A204.1 (cell line): ENCODE results near the gene COPB1.

Experiments used
- FAIRE-seq: peaks from 2 replicates; lab custom pipeline; 2012; peaks lifted over from hg19 to GRCh38; lab: Jason Lieb, UNC

The COPB1 gene

DNA sequence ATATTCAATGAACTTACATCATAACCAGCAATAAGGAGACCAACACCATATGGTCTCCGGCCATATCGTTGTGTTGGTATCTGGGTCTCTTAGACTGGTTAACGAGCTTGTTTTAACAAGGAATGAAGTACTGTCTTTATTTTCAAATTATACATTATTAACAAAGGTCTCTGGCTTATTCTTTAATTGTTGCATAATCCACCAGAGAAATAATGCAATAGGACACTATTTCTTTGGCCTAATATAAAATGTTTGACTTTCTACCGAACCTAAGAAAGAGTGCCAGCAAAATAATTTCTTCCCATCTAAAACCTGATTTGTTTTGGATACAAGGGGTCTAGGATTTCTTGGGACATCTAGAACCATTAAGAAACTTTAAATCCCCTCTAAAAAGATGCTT is 14.2 kb upstream of the COPB1 start:
- FAIRE-seq, result no peak

DNA sequence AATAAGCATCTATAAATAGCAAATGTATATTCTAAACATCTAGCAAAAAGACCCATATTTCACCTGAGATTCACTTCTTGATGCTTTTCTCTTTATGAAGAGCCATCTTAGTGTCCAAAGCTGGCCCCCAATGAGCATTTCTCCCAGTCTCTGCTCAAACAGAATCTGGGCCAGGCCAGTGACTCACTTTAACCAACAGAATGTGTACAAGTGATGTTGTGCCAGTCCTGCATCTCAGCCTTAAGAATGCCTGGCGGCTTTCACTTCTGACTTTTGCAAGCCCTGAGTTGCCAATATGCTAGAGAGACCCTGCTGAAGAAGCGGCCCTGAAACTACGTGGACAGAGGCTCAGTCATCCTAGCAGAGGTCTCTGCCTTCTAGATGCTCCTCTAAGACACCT is 6.9 kb upstream of the COPB1 start:
- no peak for FAIRE-seq

DNA sequence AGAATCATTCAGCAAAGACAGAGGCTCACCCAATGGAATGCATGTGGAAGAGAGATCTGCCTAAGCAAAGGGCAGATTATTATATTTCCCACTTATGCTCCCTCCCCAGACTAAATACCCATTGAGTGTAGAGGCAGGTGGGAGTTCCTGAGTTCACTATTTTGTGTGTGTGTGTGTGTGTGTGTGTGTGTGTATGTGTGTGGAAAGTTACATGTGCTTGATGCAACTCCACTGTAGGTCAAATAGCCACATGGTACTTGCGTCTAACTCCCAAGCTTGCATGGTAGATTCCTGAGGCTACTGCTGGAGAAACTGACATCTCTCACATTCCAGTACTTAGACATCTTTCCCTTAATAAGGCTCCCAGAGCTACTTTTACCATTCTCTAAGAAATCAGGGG is 3.4 kb upstream of the COPB1 start:
- FAIRE-seq, result no peak

DNA sequence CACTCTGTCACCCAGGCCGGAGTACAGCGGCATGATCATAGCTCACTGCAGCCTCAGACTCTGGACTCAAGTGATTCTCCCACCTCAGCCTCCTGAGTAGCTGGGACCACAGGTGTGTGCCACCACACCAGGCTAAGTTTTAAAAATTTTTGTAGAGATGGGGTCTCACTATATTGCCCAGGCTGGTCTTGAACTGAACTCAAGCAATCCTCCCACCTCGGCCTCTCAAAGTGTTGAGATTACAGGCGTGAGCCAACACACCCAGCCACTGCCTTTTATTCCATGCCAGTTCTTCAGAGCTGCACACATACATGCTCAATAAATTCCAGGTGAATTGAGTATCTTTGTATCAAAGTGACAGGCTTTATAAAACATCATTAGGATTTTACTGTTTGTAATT is 2.4 kb upstream of the COPB1 start:
- no peak for FAIRE-seq

DNA sequence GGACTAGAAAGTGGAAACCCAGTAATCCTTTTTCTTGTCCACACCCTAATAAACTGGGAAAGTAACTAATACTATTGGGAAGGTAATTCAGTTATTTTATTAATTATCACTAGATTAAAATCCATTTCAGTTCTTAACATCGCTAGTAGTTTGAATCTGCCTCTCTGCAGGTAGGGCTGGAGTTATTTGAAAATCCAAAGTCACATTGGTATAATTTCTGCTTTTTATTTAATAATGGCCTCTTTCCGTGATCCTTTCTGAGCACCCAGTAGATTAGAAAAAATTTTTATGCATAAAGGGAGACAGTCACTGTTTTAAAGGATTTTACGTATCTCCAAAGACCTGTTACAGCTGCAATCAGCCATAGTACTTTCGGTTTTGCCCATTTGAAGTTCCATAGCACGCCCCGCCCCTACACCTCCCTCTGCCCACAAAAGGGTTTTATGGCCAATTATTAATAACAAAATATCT is 605 bp upstream of the COPB1 start:
- FAIRE-seq, result peak; percentile 35

DNA sequence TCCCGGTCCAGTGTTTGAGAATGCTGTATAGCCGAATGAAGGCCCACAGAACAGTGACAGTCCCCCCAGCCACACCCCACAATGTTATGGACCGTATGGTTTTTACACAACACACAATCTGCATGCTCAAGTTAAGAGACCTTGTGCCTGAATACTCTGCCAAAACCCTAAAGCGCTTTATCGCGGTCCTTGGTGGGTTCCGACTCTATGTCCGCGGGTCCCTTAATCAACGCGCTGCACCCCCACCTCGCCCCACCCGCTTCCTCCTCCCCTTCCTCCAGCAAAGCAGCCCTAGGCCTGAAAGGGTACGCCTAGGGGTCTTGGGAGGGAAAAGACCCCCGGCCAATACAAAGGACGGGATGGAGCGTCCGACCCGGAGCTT is 442 bp downstream of the COPB1 start:
- no peak for FAIRE-seq

DNA sequence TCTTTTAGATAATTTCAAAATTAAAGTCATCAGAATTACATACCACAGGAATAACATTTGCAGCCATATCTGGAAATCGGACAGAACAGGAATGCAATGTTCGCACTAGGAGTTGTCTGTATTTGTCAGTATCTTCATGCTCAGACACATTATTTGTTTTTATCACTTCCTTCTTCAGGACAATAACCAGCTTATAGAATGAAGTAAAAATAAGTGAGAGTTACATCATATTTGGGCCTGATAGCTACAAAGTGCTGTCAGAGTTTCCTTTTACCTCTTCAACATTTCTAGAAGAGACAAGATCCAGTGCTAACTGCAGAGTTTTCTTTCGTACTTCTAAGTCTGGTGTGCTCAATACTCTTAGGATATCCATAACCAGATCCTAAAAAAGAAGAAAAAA is 18.9 kb downstream of the COPB1 start:
- FAIRE-seq, result no peak

DNA sequence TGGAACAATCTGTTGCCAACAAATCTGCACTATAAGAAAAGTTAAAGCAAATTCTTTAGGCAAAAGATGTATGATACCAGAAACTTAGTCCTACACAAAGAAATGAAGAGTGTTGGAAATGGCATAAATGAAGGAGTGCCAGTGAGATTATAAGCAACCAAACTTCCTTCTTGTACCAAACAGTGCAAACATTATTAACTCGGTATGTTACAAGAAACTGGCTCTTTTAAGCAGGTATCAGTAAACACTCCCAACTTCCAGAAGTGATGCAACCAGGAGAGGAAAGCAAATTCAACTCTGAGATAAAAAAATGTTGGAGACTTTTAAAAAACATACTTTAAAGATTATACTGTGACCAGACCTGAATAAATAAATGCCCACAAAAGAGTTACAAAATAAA is 28.5 kb downstream of the COPB1 start:
- no peak for FAIRE-seq

DNA sequence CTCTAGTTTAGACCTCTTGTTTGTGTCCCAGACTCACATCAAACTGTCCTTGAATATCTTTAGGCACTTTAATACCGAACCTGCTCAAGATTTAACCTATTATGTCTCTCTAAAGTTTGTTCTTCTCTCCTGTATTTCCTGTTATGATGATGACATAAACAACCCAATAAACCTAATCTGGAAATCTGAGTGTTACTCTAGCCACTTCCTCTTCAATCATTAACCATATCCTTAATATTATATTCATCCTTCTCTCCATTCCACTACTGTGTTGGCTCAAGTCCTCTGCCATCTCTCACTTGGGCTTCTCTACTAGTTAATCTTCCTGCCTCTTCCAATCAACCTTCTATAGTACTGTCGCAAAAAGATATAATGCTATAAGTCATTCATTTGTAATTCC is 36.0 kb downstream of the COPB1 start:
- no peak for FAIRE-seq

DNA sequence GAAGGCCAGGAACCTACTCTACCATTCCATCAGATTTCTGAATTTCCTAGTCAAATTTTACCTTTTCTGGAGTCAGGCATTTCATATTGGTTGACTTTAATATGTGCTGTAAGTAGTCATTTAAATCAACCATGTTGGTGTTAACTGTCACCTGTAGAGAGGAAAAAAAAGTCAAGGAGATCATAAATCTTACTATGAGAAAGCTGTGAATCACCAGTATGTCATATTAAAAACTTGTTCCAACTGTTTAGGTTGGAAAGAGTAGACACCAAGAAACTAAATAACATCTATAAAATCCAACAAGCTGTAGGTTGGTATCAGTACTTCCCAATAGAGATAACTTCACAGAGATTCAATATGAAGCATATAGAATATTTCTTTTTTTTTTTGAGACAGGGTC is 39.5 kb downstream of the COPB1 start:
- no peak for FAIRE-seq

DNA sequence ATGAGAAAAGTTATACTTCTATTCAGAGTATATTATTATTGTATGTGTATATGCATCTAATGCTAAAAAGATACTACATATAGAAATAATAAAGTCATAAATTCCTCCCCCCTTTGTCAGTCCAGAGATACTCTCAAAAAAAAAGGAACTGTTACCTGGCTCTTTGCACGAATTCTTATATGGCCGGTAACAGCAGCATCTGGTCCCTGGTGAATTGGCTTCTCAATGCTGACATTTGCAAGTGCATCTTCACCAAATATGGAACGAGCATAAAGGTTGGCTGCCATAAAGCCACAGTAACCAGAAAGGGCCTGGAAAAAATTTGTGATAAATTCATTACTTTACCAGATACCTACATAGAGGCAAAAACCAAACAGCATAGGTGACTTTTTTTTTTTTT is 41.2 kb downstream of the COPB1 start:
- no peak for FAIRE-seq

DNA sequence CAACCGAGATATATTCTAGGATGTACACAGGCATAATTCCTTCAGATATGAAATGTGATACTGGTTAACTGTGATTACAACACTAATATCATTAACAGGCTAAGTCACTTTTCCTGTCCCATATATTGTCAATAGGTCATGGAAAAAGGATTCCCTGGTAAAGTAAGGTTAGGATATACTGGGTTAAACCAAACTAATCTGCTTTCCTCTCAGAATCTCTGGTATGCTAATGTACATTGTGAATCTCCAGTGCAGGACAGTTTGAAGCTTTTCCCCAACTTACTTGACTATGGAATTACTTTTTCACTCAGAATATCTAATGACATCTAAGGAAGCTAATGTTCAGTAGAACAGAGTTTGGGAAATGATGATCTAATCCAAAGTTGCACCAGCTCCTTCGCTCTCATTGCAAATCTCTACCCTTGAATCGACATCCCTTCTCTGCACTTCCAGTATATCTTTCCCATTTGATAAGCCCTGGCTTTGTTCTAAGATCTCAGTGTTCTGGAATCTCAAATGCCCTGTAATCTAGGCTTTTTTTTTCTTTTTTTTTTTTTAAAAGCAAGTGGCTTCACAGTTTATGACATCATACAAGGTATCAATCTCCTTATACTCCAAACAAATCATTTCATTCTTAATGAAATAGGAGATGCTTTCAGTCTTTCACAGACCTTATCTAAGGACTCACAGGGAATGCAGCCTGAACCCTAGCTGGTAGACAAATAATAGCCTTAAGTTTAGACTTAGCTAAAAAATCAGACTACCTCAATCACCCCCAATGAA is 43.8 kb downstream of the COPB1 start:
- no peak for FAIRE-seq

DNA sequence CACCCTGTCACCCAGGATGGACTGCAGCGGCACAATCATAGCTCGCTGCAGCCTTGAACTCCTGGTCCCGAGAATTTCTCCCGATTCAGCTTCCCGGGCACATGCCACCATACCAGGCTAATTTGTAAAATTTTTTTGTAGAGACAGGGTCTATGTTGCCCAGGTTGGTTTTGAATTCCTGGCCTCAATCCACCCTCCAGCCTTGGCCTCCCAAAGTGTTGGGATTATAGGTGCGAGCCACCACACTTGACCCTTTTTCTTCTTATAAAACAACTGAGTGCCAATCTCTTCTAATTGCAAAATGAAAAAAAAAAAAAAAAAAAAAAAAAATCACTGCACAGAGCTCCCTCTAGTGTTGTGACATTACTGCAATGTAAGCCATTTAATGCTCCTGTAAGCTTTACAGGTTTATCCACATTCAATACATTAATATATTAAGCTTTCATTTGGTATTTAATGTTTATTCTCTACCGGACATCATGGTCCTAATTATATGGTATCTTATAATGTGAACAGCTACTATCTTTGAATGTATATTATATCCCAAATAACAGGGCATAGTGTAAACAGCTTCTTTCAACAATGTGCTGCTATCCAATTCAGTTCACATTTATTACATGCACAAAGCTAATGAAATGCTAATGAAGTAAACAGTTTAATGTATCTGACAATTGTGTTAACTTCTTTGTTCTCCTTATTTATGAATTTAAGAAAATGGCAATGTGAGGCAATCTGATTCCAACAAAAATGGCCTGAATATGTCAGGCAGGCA is 44.6 kb downstream of the COPB1 start:
- FAIRE-seq, result peak; percentile 91

DNA sequence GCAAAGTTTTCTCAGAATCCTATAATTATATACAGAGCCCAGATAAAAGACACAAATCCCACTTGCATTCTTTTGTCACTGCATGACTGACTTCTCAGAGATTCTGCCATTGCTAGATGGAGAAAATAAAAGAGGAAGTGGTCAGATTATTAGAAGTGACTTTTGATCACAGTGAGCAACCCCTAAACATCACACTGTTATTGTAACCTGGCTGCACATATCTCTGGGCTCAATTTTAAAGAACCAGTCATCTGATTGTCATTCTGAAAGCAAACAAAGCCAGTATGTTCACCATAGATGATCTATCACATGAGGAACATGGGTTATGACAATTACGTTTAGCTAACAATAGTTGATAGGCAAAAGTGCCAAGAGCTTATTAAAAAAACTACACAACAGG is 47.8 kb downstream of the COPB1 start:
- FAIRE-seq, result no peak

DNA sequence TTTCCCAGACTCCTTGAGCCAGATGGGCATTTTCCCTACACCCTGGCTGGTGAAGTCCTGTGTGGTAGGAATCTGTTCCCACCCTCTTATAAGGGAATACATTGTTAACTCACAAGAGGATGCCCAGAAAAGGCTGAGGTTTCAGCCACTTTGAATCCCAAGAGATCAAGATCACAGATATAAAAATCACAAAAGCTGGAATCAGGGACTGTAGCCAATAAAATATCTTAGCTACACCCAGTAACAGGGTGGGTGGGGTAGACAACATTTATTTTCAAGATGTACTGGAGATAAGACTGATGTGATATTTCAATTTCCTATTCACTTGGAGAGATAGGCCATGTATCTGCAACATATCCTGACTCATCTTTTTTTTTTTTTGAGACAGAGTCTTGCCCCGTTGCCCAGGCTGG is 50.3 kb downstream of the COPB1 start:
- FAIRE-seq, result no peak

DNA sequence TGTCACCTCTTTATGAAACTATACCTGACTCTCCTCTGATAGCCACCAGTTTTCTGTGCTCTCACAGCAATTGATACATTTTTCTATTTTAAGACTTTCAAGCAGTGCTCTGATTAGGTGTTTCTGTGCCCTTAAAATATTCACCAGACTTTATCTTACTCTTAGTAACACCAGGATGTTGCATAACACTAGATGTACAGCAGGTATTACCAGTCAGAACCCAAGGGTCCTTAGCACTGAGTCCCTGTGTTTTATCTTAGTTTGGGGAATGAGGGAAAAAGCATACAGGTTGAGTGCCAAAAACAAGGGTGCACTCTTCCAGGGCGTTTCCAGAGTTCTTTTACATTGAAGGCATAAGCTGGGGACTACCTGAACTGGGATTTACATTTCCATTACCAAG is 51.4 kb downstream of the COPB1 start:
- FAIRE-seq, result no peak

DNA sequence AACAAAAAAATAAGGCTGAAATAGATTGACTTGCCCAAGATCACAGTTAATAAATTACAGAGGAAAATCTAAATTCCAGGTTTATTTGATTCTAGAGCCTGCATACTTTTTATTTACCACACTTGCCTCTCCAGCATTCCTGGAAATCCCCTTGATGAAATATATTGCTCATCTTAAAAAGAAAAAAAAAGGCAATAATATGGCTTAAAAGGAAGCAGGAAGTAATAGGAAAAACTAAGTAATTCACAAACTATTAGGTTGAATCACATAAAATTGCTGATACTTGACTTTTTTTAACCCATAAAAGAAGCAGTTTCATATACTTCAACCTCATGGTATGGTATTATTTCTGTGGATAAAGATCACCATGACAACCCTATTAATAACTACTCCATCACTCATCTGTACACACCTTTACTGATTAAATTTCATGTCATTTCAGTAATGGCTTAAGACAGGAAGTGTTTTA is 52.9 kb downstream of the COPB1 start:
- no peak for FAIRE-seq

DNA sequence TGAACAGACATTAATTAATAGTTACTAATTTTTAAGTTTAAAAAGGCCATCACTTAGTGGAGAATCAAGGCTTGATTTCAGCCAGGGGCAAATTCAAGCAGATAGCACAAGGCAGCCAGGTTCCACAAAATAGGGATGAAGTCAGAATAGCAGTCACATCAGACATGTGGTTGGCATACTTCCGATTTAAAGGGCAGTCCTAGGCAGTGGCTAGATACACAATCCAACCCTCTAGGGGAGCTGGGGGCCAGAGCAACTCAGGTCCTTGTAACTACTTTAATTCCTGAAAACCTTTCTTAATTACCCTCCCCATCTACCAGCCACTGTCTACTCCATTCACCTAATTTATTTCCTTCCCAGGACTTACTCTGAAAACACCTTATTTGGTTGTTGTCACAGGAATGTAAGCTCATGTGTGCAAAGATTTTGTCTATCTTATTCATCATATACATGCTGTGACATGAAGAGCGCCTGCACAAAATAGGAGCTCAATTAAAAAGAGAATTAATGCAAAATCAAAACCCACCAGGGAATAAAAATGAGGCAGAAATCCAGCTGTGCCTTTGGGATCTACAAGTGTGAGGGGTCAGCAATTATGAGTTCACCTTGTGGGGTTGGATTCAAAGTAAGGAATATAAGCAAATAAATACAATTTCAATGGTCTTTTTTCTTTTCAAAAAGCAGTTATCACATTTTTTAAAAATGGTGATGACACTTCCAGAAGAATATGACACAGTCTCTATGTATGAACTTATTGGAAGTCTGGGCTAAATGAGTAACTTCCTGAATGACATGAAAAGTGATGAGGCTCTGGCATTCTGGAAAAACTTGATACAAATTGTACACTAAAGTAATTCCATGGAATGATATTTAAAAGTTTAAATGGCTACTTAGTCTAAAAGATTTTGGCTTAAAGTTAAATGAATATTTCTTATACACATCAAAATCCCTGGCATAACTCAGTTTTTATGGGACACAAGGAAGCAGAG is 53.8 kb downstream of the COPB1 start:
- FAIRE-seq, result no peak

DNA sequence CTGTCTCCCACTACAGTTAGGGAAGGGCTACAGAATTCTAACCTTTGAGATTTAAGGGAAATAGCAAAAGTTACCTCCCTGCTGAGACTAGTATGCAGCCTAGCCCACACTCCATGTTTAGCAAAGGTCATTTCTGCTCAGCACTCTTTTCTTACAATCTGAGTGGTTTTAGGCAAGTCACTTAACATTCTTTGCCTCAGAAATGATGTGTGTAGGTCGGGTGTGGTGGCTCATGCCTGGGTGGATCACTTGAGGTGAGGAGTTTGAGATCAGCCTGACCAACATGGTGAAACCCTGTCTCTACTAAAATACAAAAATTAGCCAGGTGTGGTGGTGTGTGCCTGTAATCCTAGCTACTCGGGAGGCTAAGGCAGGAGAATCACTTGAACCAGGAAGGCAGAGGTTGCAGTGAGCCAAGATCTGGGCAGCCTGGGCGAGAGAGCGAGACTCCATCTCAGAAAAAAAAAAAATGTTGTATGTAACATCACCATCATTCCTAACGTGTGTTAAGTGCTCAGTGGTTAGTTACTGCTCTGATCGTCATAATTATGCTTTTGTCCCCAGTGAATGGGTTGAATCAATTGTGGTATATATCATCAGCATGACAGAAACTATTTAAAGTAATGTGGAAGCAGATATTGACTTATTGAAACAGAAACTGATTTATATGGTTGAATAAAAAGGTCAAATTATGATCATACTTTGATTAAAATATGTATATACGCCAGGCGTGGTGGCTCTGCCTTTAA is 55.0 kb downstream of the COPB1 start:
- FAIRE-seq, result no peak

DNA sequence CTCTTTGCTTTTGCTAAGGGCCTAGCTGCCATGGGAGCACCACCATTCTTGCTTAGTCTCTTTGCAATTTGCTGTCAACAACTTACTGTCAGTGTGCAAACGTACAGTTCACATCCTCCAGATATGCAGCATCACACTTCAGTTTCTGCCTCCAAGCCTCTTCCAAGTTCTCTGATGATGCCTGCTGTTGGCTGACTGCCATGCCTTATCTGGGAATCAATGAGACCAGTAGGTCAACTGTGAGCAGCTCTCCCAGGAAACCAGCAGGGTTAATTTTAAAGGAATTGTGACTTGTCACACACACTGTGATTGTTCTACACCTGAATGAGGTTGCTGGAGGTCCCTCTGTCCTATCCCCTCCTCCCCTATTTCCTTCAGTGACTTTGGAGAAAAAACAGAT is 56.0 kb downstream of the COPB1 start:
- no peak for FAIRE-seq

DNA sequence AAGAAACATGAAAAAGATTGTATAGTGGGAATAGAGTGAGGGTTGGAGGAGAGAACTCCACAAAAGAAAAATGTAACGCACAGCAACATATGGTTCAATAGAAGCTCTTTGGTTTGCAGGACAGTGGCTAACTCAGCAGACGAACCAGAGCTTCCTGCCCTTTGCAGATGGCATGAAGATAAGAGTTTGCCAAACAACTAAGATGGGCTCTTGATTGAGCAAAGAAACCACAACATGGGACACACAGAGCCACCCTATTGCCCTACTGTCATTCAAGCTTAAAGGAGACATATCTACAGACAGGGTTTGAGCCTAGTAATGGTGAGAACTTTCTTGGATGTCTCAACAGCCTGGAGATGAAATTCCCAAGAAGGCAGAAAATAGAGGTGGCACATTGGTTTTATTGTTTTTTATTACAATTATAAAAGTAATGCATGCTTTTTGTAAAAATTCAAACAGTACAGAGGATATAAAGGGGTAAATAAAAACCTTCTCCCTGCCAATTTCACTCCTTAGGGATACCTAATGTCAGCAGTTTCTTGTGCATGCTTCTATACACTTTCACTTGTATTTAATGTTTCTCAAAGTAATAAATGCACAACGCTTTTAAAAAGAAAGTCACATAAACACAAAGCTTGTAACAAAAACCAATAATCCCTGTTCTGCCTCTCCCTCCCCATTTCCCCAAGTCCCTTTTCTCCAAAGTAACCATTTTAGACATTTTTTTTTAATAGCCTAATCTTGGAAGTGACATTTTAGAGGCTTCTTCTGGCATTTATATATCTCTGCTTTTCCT is 63.7 kb downstream of the COPB1 start:
- FAIRE-seq, result no peak
